GM21526 (cell line): ENCODE results near the gene AGAP1.

Source experiments
- ATAC-seq: cut with Tn5 transposase; IDR thresholded peaks from one replicate; pipeline ENCODE4 v1.9.1; 2021; ENCODE audit warnings: moderate library complexity; ENCODE audit not compliant: unreplicated experiment, low FRiP score

The AGAP1 gene

DNA sequence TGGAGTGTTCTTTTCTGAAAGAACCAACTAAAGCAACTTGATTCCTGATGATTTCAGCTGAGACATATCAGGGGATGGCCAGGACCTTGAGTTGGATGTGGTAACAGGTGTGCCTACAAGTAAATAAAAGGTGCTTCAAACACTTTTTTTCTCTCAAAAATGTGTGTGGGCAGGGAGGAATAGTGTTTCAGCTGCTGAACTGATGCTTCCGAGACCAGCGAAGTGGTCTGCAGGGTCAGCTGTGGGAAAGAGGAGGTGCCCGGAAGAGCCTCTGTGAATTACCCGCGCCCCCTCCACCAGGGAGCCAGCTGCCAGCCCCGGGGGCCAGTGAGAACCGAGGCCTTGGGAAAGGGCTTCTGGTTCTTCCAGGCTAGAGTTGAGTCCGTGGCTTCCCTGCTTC is 425.0 kb downstream of the AGAP1 start:
- ATAC-seq, result no peak

GRCh38 chr2:235920216-235920865 is 426.5 kb downstream of the AGAP1 start:
- ATAC-seq, result no peak

DNA sequence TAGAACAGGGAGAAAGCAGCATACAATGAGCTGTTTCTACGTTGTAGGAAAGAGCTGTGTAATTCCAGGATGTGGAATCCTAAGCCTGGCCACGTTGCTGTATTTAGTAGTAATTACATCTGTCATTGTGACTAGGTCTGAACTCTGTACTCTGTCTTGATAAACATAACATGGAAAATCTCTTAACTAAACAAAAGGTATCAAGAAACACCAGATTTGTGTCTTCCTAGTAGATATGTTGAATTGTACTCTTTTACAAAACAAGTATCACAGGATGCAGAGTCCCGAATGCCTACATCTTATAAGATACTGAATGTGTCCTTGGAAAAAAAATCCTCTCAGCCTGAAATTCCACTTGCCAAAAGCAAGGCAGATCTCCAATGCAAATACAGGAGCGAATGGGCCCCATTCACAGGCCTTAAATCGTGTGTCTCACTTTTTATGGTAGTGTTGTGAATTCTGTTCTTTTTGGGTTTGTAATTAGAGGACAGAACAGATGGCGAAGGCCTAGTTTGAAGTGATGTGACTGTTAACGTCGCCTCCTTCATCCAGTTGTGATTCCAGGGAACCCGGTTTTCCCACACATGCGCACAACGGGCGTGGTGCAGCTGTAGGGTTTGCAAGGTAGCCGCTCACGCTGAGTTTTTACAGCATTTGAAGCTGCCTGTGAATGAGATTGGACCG is 427.8 kb downstream of the AGAP1 start:
- no peak for ATAC-seq

DNA sequence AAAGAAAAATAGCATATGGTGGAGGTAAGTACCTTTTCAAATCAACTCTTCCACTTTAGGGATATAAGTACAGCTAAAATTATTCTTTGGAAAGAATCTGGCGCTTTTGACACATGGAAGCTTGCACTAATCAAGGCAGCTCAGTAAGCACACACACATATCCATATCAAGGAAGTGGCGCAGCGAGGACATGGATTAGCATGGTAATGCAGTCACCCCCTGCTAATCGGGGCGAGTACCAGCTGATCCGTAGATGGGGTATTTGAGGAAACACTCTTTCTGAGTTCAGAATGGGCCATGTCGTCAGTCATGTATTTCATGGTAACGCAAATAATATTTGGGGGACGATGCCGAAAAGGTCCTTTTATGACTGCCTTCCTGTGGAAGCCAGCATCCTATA is 429.0 kb downstream of the AGAP1 start:
- no peak for ATAC-seq

GRCh38 chr2:235923859-235924674 is 430.2 kb downstream of the AGAP1 start:
- ATAC-seq, result no peak

DNA sequence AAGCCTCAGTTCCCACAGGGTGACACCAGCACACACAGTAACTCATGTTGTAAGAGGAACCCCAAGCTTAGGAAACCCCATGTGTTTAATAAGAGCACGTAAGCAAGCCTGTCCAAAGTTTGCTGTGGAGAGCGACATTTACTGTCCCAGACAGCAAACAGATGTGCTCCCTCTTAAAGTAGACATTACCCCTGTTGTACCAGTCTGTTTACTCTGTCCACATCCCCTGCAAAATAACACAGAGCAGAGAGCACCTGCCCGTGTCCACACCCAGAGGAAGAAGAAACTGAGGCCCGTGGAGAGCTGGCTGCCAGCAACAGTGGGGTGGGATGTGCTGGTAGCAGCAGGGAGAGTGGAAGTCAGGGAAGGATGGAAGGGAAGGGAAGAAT is 430.8 kb downstream of the AGAP1 start:
- no peak for ATAC-seq

DNA sequence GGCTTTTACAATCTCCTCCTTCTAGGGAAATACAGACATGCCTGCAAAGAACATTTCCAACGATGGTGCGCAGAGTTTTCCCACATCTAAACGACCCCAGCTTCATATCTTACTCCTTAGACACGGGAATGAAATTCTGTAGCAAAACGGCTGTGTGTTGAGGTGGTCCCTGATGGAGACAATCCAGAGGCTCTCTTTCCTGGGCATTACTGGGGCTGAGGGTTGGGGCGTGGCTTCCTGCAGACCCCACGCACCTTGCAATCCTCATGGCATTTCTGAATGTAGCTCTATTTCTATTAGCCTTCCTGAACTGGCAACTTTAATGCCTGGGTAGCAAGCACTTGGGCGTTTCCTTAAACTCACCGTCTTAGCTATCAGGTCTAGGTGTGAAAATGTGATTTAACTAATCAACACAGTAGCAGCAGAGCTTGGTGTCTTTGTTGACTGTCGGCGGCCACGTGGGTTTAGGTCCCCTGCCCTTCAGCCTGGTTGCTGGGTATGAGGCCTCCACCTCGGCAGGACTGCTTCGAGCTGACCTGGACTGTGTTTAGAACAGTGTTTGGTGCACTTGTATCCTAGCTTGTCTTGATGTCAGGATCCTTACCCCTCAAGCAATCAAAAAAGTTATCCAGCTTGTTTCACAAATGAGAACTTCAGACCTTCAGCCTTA is 431.5 kb downstream of the AGAP1 start:
- ATAC-seq, result no peak

DNA sequence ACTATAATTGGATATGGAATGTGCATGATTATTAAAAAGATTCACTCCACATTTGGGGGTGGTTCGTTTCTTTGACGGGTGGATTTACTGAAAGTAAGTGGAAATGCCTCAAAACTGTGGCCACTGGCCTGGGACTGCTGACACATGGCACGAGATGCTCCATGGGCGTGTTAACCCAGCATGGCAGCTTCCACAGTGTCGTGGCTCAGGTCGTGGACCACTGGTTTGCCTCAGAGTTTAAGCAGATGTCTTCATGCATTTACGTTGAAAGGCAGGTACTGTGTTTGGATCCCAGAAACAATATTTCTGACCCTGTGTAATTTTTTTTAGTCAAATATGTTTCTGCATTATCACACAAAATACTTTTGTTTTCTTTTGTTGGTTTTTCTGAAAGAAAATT is 432.4 kb downstream of the AGAP1 start:
- ATAC-seq, result no peak

GRCh38 chr2:235928751-235929370 is 435.0 kb downstream of the AGAP1 start:
- ATAC-seq, result no peak

GRCh38 chr2:235930701-235931100 is 436.9 kb downstream of the AGAP1 start:
- no peak for ATAC-seq

GRCh38 chr2:235931676-235932075 is 437.8 kb downstream of the AGAP1 start:
- ATAC-seq, result no peak

- no peak for ATAC-seq
These were observed 440.4 kb downstream of the AGAP1 start for GRCh38 chr2:235934059-235934773.

- no peak for ATAC-seq
These were observed 441.1 kb downstream of the AGAP1 start for GRCh38 chr2:235934774-235935484.

- ATAC-seq, result no peak
These were observed 441.9 kb downstream of the AGAP1 start for GRCh38 chr2:235935773-235936172.

DNA sequence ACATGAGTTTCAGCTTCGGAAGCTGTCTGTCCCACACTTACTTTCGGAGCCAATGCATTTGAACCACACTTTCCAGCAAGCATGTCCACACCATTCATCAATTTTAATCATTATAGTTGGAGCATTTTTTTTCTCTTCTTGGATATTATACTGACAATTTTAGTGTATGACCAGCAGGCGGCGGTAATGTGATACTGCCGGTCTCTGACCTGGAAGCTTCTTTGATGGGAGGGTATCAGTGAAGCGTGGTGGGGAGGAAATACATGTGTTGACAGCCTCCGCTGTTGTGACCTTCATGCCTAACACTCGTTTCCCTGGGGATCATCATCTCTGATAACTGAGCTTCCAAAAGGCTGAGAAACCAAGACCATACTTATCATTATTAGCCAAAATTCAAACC is 442.6 kb downstream of the AGAP1 start:
- ATAC-seq, result no peak

- ATAC-seq, result no peak
These were observed 443.2 kb downstream of the AGAP1 start for GRCh38 chr2:235937087-235937486.

DNA sequence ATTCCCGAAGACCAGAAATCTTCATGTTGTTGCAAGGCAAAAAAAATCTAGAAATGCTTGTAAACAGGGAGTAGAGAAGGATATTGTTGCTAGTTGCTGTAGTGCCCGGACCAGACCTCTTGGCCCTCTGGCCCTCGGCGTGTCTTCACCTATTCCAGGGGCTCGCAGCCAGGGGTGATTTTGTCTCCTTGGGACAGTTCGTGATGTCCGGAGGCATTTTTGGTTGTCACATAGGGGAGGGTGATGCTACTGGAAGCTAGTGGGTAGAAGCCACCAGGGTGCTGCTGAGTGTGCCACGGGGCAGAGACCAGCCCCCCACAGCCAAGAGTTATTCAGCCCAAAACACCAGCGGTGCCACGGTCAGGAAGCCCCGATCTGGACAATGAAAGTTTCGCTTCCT is 443.7 kb downstream of the AGAP1 start:
- no peak for ATAC-seq

GRCh38 chr2:235937936-235938335 is 444.1 kb downstream of the AGAP1 start:
- no peak for ATAC-seq

DNA sequence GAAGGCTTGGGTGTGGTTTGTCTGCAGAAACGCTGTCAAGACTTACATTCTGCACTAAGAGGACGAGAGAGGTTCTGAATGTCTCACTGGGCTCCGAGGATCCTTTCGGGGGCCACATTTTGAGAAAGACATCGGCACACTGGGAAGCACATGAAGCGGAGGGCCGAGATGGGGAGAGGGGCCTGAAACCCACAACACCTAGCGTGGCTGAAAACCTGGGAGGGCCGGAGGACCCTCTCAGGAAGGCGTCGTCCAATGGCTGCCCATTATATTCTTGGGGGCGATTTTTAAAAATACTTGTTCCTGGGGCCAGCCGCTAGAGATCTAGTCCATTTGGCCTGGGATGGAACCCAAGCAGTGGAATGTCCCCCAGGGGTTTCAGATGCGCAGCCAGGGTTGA is 444.8 kb downstream of the AGAP1 start:
- ATAC-seq, result no peak
